Stimulated activated CD8-positive, alpha-beta memory T cell treated with anti-CD3 and anti-CD28 coated beads, Interleukin-4, amount 100 ng/mL, for 24 hours (primary cell): ENCODE results near the gene SPECC1L.

Experiments
- DNase-seq: peaks from one replicate; pipeline ENCODE4 v3.0.0-alpha.2; 2020; ENCODE audit warnings: low read depth

Gene SPECC1L

GRCh38 chr22:24367841-24368240 lies 97.2 kb downstream of the SPECC1L start:
- DNase-seq: no peak

- no peak for DNase-seq
These were observed 99.8 kb downstream of the SPECC1L start for GRCh38 chr22:24370401-24370800.

GRCh38 chr22:24376002-24376401 lies 105.4 kb downstream of the SPECC1L start:
- no peak for DNase-seq

GRCh38 chr22:24376586-24376985 lies 106.0 kb downstream of the SPECC1L start:
- DNase-seq: no peak

GRCh38 chr22:24379536-24379935 lies 108.9 kb downstream of the SPECC1L start:
- DNase-seq: no peak

GRCh38 chr22:24380220-24380904 lies 109.7 kb downstream of the SPECC1L start:
- no peak for DNase-seq

- no peak for DNase-seq
These were observed 110.2 kb downstream of the SPECC1L start for GRCh38 chr22:24380905-24381230.

- DNase-seq: no peak
These were observed 112.4 kb downstream of the SPECC1L start for GRCh38 chr22:24383061-24383460.

- no peak for DNase-seq
These were observed 113.5 kb downstream of the SPECC1L start for GRCh38 chr22:24384131-24384530.

- DNase-seq: no peak
These were observed 116.4 kb downstream of the SPECC1L start for GRCh38 chr22:24386937-24387471.

- no peak for DNase-seq
These were observed 119.0 kb downstream of the SPECC1L start for GRCh38 chr22:24389680-24390079.

- no peak for DNase-seq
These were observed 119.5 kb downstream of the SPECC1L start for GRCh38 chr22:24390156-24390555.

GRCh38 chr22:24390576-24390975 lies 119.9 kb downstream of the SPECC1L start:
- DNase-seq: no peak

GRCh38 chr22:24391836-24392217 lies 121.2 kb downstream of the SPECC1L start:
- DNase-seq: no peak

GRCh38 chr22:24392218-24392931 lies 121.7 kb downstream of the SPECC1L start:
- DNase-seq: no peak

- no peak for DNase-seq
These were observed 122.5 kb downstream of the SPECC1L start for GRCh38 chr22:24393012-24393559.

GRCh38 chr22:24393848-24394247 lies 123.2 kb downstream of the SPECC1L start:
- no peak for DNase-seq

- no peak for DNase-seq
These were observed 123.6 kb downstream of the SPECC1L start for GRCh38 chr22:24394254-24394653.

GRCh38 chr22:24398409-24398808 lies 127.8 kb downstream of the SPECC1L start:
- no peak for DNase-seq

- no peak for DNase-seq
These were observed 129.5 kb downstream of the SPECC1L start for GRCh38 chr22:24400034-24400725.

GRCh38 chr22:24400726-24401596 lies 130.3 kb downstream of the SPECC1L start:
- no peak for DNase-seq

GRCh38 chr22:24401931-24402367 lies 131.3 kb downstream of the SPECC1L start:
- DNase-seq: no peak
